IMR-90 (cell line): ENCODE data around the gene PPHLN1. TPM values are rescaled to one million over a fixed set of nuclear protein-coding genes. Genes with fewer than 3 reads are reported as not detected.
A peak's percentile ranks its signal among the peaks of the same experiment; 100 is the strongest.

ENCODE experiments used
- ATAC-seq: fragments of 200-7000 bp; cut with Tn5 transposase; 2 replicates; pipeline ENCODE4 v1.9.1; 2020; ENCODE audit warnings: low read depth, mild to moderate bottlenecking, moderate library complexity
- Bru-seq: library from RNA; stranded (reverse); fragments of 400-500 nt; gene quantifications from one replicate; lab custom pipeline; 2021; lab: Mats Ljungman, UMichigan
- BruChase-seq, 2 experiments: library from RNA; stranded (reverse); fragments of 400-500 nt; gene quantifications; one replicate each; lab custom pipeline; 2021; lab: Mats Ljungman, UMichigan
- BruUV-seq: library from RNA; stranded (reverse); fragments of 400-500 nt; replicated peaks from 2 replicates; lab custom pipeline; 2021; lab: Mats Ljungman, UMichigan
- CTCF ChIA-PET: fragments of 300-600 bp; formaldehyde crosslinking; extraction: SDS; loops from one replicate; lab custom pipeline; 2021; ENCODE audit warnings: antibody characterized with exemption; lab: Yijun Ruan, JAX
- POLR2A ChIA-PET: fragments of 300-600 bp; sonication (Branson Sonifier 250); formaldehyde crosslinking; loops from one replicate; lab custom pipeline; 2022; ENCODE audit warnings: antibody characterized with exemption; ENCODE audit not compliant: unreplicated experiment; lab: Charles Lee
- DNase-seq: peaks from one replicate; pipeline ENCODE4 v3.0.0; 2013
- H2AFZ ChIP-seq: replicated peaks from 2 replicates; pipeline ENCODE3; 2013; ENCODE audit warnings: low read length, mild to moderate bottlenecking; ENCODE audit not compliant: poor library complexity
- H2AK5ac ChIP-seq: 2 replicates; pipeline ENCODE4 v1.6.1; 2013; ENCODE audit warnings: low read depth, low read length, inconsistent platforms
- H2AK9ac ChIP-seq: replicated peaks from 2 replicates; pipeline ENCODE3; 2013; ENCODE audit warnings: mild to moderate bottlenecking, low read depth, low read length, moderate library complexity; ENCODE audit not compliant: poor library complexity
- H2BK120ac ChIP-seq: 2 replicates; pipeline ENCODE4 v1.6.1; 2013; ENCODE audit warnings: low read depth, low read length, inconsistent platforms
- H2BK15ac ChIP-seq: 3 replicates; pipeline ENCODE4 v1.6.1; 2013; ENCODE audit warnings: low read depth, low read length, inconsistent platforms
- H2BK20ac ChIP-seq: 2 replicates; pipeline ENCODE4 v1.6.1; 2013; ENCODE audit warnings: low read depth, mild to moderate bottlenecking, inconsistent platforms, low read length, moderate library complexity
- H2BK5ac ChIP-seq: 2 replicates; pipeline ENCODE4 v1.6.1; 2013; ENCODE audit warnings: mild to moderate bottlenecking, low read depth, low read length, inconsistent platforms; ENCODE audit not compliant: poor library complexity, severe bottlenecking
- H3K14ac ChIP-seq: replicated peaks from 2 replicates; pipeline ENCODE4 v1.6.1; 2013; ENCODE audit warnings: low read depth, low read length, inconsistent platforms
- H3K18ac ChIP-seq: 2 replicates; pipeline ENCODE4 v1.6.1; 2013; ENCODE audit warnings: low read depth, low read length, control low read depth
- H3K23ac ChIP-seq: 2 replicates; pipeline ENCODE4 v1.6.1; 2013; ENCODE audit warnings: low read depth, low read length, inconsistent platforms
- H3K27ac ChIP-seq: 2 replicates; pipeline ENCODE4 v1.5.1; 2013; ENCODE audit warnings: mild to moderate bottlenecking, control low read depth, low read length; ENCODE audit not compliant: insufficient read depth
- H3K27me3 ChIP-seq: 2 replicates; pipeline ENCODE4 v1.6.1; 2013; ENCODE audit warnings: low read length; ENCODE audit not compliant: control insufficient read depth, insufficient read depth
- H3K36me3 ChIP-seq: 2 replicates; pipeline ENCODE4 v1.6.1; 2013; ENCODE audit warnings: low read length, mixed read lengths; ENCODE audit not compliant: control insufficient read depth, insufficient read depth
- H3K4ac ChIP-seq: 2 replicates; pipeline ENCODE4 v1.6.1; 2013; ENCODE audit warnings: low read depth, low read length, inconsistent platforms
- H3K4me1 ChIP-seq: 2 replicates; pipeline ENCODE4 v1.6.1; 2013; ENCODE audit warnings: low read length, mixed read lengths; ENCODE audit not compliant: control insufficient read depth, insufficient read depth
- H3K4me2 ChIP-seq: 2 replicates; pipeline ENCODE4 v1.6.1; 2013; ENCODE audit warnings: low read depth, mild to moderate bottlenecking, control low read depth, low read length, moderate library complexity
- H3K4me3 ChIP-seq: 2 replicates; pipeline ENCODE4 v1.5.1; 2013; ENCODE audit warnings: low read depth, mild to moderate bottlenecking, control low read depth, low read length, moderate library complexity; ENCODE audit not compliant: insufficient read depth
- H3K56ac ChIP-seq: 2 replicates; pipeline ENCODE4 v1.6.1; 2013; ENCODE audit warnings: low read length, inconsistent platforms; ENCODE audit not compliant: insufficient read depth; ENCODE audit errors: extremely low read depth
- H3K79me1 ChIP-seq, 2 experiments: 2 replicates each; pipeline ENCODE4 v1.6.1; 2013; ENCODE audit warnings: low read length in 2 of 2, inconsistent platforms in 1 of 2, low read depth in 1 of 2
- H3K9ac ChIP-seq: 2 replicates; pipeline ENCODE4 v1.6.1; 2013; ENCODE audit warnings: low read depth, low read length, control low read depth
- H3K9me1 ChIP-seq: 2 replicates; pipeline ENCODE4 v1.6.1; 2013; ENCODE audit warnings: low read length, inconsistent platforms; ENCODE audit not compliant: insufficient read depth
- H3K9me3 ChIP-seq: 2 replicates; pipeline ENCODE4 v1.6.1; 2013; ENCODE audit warnings: low read length; ENCODE audit not compliant: control insufficient read depth, insufficient read depth
- H4K20me1 ChIP-seq: 2 replicates; pipeline ENCODE4 v1.6.1; 2013; ENCODE audit warnings: low read length, inconsistent platforms; ENCODE audit not compliant: insufficient read depth
- H4K5ac ChIP-seq: 2 replicates; pipeline ENCODE4 v1.6.1; 2013; ENCODE audit warnings: mild to moderate bottlenecking, low read depth, low read length, control low read depth
- H4K8ac ChIP-seq, 2 experiments: 2 replicates each; pipeline ENCODE4 v1.6.1; 2013; ENCODE audit warnings: low read depth in 2 of 2, low read length in 2 of 2, control low read depth in 1 of 2, inconsistent platforms in 1 of 2
- H4K91ac ChIP-seq: 2 replicates; pipeline ENCODE4 v1.6.1; 2013; ENCODE audit warnings: low read depth, low read length, inconsistent platforms; ENCODE audit not compliant: insufficient read depth
- CEBPB ChIP-seq: IDR thresholded peaks from 2 replicates; pipeline ENCODE4 v1.6.1; 2012; ENCODE audit warnings: low read depth, low read length, improper control_type of control experiment
- MXI1 ChIP-seq: IDR thresholded peaks from 2 replicates; pipeline ENCODE4 v1.6.1; 2012; ENCODE audit warnings: low read depth, mild to moderate bottlenecking, low read length, moderate library complexity, borderline replicate concordance
- POLR2A ChIP-seq: IDR thresholded peaks from 2 replicates; pipeline ENCODE4 v1.6.1; 2012; ENCODE audit warnings: mild to moderate bottlenecking, low read depth, low read length
- WGBS, 2 experiments: methylation state at CpG; one replicate each; pipeline versions ENCODE4 v1.1.5 to v1.1.7; 2013; ENCODE audit warnings: missing lambda C conversion rate in 2 of 2; ENCODE audit not compliant: insufficient read length in 1 of 2; ENCODE audit errors: extremely low coverage in 2 of 2; 5-methylcytosine and 5-hydroxymethylcytosine counted together
- dilution Hi-C: fragments of 300-500 bp; cut with HindIII; formaldehyde crosslinking; loops from one replicate; pipeline ENCODE4 v1.14.3; 2018; ENCODE audit warnings: low sequenced_read_pairs; ENCODE audit not compliant: unreplicated experiment
- in situ Hi-C: fragments of 300-500 bp; cut with MboI; formaldehyde crosslinking; loops from 3 replicates; pipeline ENCODE4 v1.14.3; 2019; ENCODE audit warnings: low sequenced_read_pairs, inconsistent platforms, mixed read lengths
- intact Hi-C: fragments of 100-400 bp; cut with micrococcal nuclease; formaldehyde crosslinking; loops from 2 replicates; pipeline ENCODE4 v1.10.0; 2022
- long read RNA-seq: library from polyadenylated mRNA; unstranded; transcript quantifications from one replicate; pipeline ENCODE4 v2.0.0, GENCODE V29; 2021; ENCODE audit not compliant: unreplicated experiment
- polyA plus RNA-seq, 3 experiments: library from polyadenylated mRNA; depleted of rRNA; stranded (reverse); fragments of >200 nt; gene quantifications; 2 replicates each; pipeline ENCODE4 v1.2.3, GENCODE V29; 2012; ENCODE audit warnings: low replicate concordance in 1 of 3
- total RNA-seq: library from RNA; depleted of rRNA; stranded (reverse); fragments of >200 nt; gene quantifications from 2 replicates; pipeline ENCODE4 v1.2.3, GENCODE V29; 2012; rRNA removed

PPHLN1 gene
- total RNA-seq (50.7 and 96.9 TPM in 2 replicates), polyA plus RNA-seq (2012; rRNA removed) (51.5 and 54.3 TPM in 2 replicates), Bru-seq, nascent RNA (percentile 74 among the genes with signal in this experiment), BruChase-seq, experiment 1, labeled RNA remaining after a 6-hour chase (percentile 71 among the genes with signal in this experiment), BruChase-seq, experiment 2, labeled RNA remaining after a 2-hour chase (percentile 70 among the genes with signal in this experiment)
- polyA plus RNA-seq (2012; cell fraction: cytosol; rRNA removed) = 6.7 and 14.3 TPM in 2 replicates
- polyA plus RNA-seq (2012; cell fraction: nucleus; rRNA removed; ENCODE audit: low replicate concordance) = 8.4 and 58.6 TPM in 2 replicates
- long read RNA-seq, partial matches to known transcripts = 11 of 30 reads
- long read RNA-seq, other reads (novel, unspliced or antisense) = 11 of 30 reads

GRCh38 chr12:42325653-42326474 is at the start of gene PPHLN1, which contains the start of gene ZCRB1:
Gene PPHLN1, plus strand, starts transcription at chr12:42326167. Its CDS starts 9,736 bp downstream, at chr12:42335903.
Gene ZCRB1, minus strand, starts transcription at chr12:42326094. Its CDS starts 1,992 bp downstream, at chr12:42324102.
- Histone ChIP-seq H3K4me1 (peaks cover 2% of the 10 kb centered on the region; the same call in 1 of the 2 replicates), H4K8ac (peak within 1 kb of the TSS; percentile 92 to 99), H2BK15ac (no peak within 1 kb of the TSS), H3K18ac (peak within 1 kb of the TSS; percentile 81), H3K4me3 (peak within 1 kb of the TSS; percentile 97), H2AFZ (peak within 1 kb of the TSS; percentile 92), H3K27ac (peak within 1 kb of the TSS; percentile 85), H3K9ac (peak within 1 kb of the TSS; percentile 97), H4K20me1 (peaks cover 8% of the 10 kb centered on the region; the same call in 1 of the 2 replicates), H3K4me2 (peak within 1 kb of the TSS; percentile 98), H2AK5ac (no peak within 1 kb of the TSS; the same call in 1 of the 2 replicates), H3K27me3 (no peaks in the 10 kb centered on the region), H3K9me3 (no peaks in the 10 kb centered on the region), H3K23ac (peak within 1 kb of the TSS; percentile 86), H3K14ac (peak within 1 kb of the TSS; percentile 89), H2BK5ac (peak within 1 kb of the TSS; percentile 59), H2BK120ac (peak within 1 kb of the TSS; percentile 9; the same call in 1 of the 2 replicates), H3K36me3 (peaks cover 3% of the 10 kb centered on the region; the same call in 1 of the 2 replicates), H3K79me1 (peaks cover 16 to 36% of the 10 kb centered on the region in 2 experiments; a peak in 3 of 4 replicates), H3K4ac (peak within 1 kb of the TSS; percentile 93), H2BK20ac (no peak within 1 kb of the TSS), H3K9me1 (peaks cover 6% of the 10 kb centered on the region; the same call in 1 of the 2 replicates), H4K91ac (peak within 1 kb of the TSS; percentile 83), H3K56ac (peak within 1 kb of the TSS; percentile 77), H4K5ac (peak within 1 kb of the TSS; percentile 94), H2AK9ac (peak within 1 kb of the TSS; percentile 71)
- BruUV-seq = TSS peak; percentile 64
- CTCF ChIA-PET = no interaction called here
- TF ChIP-seq CEBPB (no peak), MXI1 (peak; percentile 26; the same call in 1 of the 2 replicates), POLR2A (peak; percentile 85)
- DNase-seq = peak; percentile 71
- WGBS, 2 experiments = 1% methylated on average over 25 of the region's 55 CpGs; no CpG with 5 or more reads in 1 of the 2 experiments
- ATAC-seq = peak; percentile 97
- in situ Hi-C loops (loop anchor here (5.0 to 25.0 kb wide), 3 partner anchors 91 to 961 kb away; partner anchors contain the start of gene YAF2), dilution Hi-C loops (no loop called here), intact Hi-C loops (loop anchor here (2.0 kb wide), 2 partner anchors 87 to 957 kb away; partner anchors contain the start of gene YAF2)
- POLR2A ChIA-PET = no interaction called here
